HEK293T (cell line): ENCODE data around the gene RNF227.
A peak's percentile ranks its signal among the peaks of the same experiment; 100 is the strongest.

Source experiments
- CTCF ChIA-PET: fragments of 350-600 bp; formaldehyde crosslinking; extraction: SDS; loops from one replicate; lab custom pipeline; 2021; ENCODE audit warnings: antibody characterized with exemption, inconsistent platforms; lab: Yijun Ruan, JAX
- POLR2A ChIA-PET: fragments of 350-600 bp; formaldehyde crosslinking; extraction: SDS; loops from one replicate; lab custom pipeline; 2020; ENCODE audit warnings: antibody characterized with exemption, inconsistent platforms; lab: Yijun Ruan, JAX
- DNase-seq: peaks from one replicate; pipeline ENCODE4 v3.0.0; 2012; ENCODE audit warnings: mixed read lengths; ENCODE audit errors: extremely low spot score
- ARNT ChIP-seq: fragments of 450-650 bp; IDR thresholded peaks from 2 replicates; pipeline ENCODE4 v1.6.1; 2017; ENCODE audit warnings: mild to moderate bottlenecking
- BHLHE40 ChIP-seq: fragments of 450-650 bp; IDR thresholded peaks from 2 replicates; pipeline ENCODE4 v1.6.1; 2016; ENCODE audit warnings: mild to moderate bottlenecking, moderate library complexity, borderline replicate concordance
- CTBP1 ChIP-seq: fragments of 450-650 bp; IDR thresholded peaks from 2 replicates; pipeline ENCODE4 v1.6.1; 2016; ENCODE audit warnings: borderline replicate concordance
- ELF4 ChIP-seq: fragments of 450-650 bp; IDR thresholded peaks from 2 replicates; pipeline ENCODE4 v1.6.1; 2017; ENCODE audit warnings: antibody characterized with exemption
- FOXA1 ChIP-seq: fragments of 450-650 bp; IDR thresholded peaks from 2 replicates; pipeline ENCODE4 v1.6.1; 2016; ENCODE audit warnings: mild to moderate bottlenecking
- FOXK2 ChIP-seq: fragments of 450-650 bp; IDR thresholded peaks from 2 replicates; pipeline ENCODE4 v1.6.1; 2016; ENCODE audit warnings: mild to moderate bottlenecking
- FOXM1 ChIP-seq: fragments of 450-650 bp; IDR thresholded peaks from 2 replicates; pipeline ENCODE4 v1.6.1; 2017; ENCODE audit warnings: mild to moderate bottlenecking, borderline replicate concordance
- HDGF ChIP-seq: fragments of 450-650 bp; IDR thresholded peaks from 2 replicates; pipeline ENCODE4 v1.6.1; 2017; ENCODE audit warnings: antibody characterized with exemption, borderline replicate concordance
- L3MBTL2 ChIP-seq: fragments of 450-650 bp; conservative IDR thresholded peaks from 2 replicates; pipeline ENCODE4 v1.6.1; 2016; ENCODE audit warnings: mild to moderate bottlenecking
- LEF1 ChIP-seq: fragments of 450-650 bp; IDR thresholded peaks from 2 replicates; pipeline ENCODE4 v1.6.1; 2017; ENCODE audit warnings: mild to moderate bottlenecking, borderline replicate concordance
- NFRKB ChIP-seq: fragments of 450-650 bp; IDR thresholded peaks from 2 replicates; pipeline ENCODE4 v1.6.1; 2016; ENCODE audit warnings: mild to moderate bottlenecking, moderate library complexity
- SP1 ChIP-seq: fragments of 450-650 bp; IDR thresholded peaks from 2 replicates; pipeline ENCODE4 v1.6.1; 2017
- SUZ12 ChIP-seq: fragments of 450-650 bp; IDR thresholded peaks from 2 replicates; pipeline ENCODE4 v1.6.1; 2016; ENCODE audit warnings: mild to moderate bottlenecking
- TARDBP ChIP-seq: fragments of 450-650 bp; IDR thresholded peaks from 2 replicates; pipeline ENCODE4 v1.6.1; 2016
- ZNF384 ChIP-seq: fragments of 450-650 bp; IDR thresholded peaks from 2 replicates; pipeline ENCODE4 v1.6.1; 2016
- TF ChIP-seq, protein P1 (sequence below): fragments of 450-650 bp; IDR thresholded peaks from 2 replicates; pipeline ENCODE4 v1.6.1; 2016

Gene RNF227

DNA sequence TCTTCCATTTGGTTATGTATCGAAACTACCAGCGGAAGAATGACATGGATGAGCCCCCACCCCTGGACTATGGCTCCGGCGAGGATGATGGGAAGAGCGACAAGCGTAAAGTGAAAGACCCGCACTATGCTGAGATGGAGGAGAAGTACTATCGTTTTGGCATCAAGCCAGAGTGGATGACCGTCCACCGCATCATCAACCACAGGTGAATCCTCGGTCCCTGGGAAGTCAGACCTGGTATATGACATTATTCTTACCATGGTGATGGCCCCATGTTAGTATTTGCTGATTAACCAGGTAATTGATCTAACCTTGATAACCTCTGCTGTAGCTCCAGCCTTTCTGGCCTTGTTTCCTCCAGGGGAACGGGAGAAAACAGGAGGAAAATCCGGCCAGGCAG lies 19.0 kb downstream of the RNF227 start:
- POLR2A ChIA-PET: no interaction called here
- CTCF ChIA-PET: interaction anchor here (1.7 to 2.4 kb wide), 2 partner anchors 38 to 153 kb away, joined by 4 to 7 read pairs; no protein-coding TSS in a partner anchor
- TF ChIP-seq FOXA1 (no peak), ARNT (no peak), SP1 (no peak), SUZ12 (no peak), NFRKB (no peak), HDGF (no peak), CTBP1 (no peak), FOXK2 (no peak), L3MBTL2 (no peak), ZNF384 (no peak), FOXM1 (no peak), TARDBP (no peak)
- TF ChIP-seq, protein P1, sequence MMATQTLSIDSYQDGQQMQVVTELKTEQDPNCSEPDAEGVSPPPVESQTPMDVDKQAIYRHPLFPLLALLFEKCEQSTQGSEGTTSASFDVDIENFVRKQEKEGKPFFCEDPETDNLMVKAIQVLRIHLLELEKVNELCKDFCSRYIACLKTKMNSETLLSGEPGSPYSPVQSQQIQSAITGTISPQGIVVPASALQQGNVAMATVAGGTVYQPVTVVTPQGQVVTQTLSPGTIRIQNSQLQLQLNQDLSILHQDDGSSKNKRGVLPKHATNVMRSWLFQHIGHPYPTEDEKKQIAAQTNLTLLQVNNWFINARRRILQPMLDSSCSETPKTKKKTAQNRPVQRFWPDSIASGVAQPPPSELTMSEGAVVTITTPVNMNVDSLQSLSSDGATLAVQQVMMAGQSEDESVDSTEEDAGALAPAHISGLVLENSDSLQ: no peak
- no peak for DNase-seq

DNA sequence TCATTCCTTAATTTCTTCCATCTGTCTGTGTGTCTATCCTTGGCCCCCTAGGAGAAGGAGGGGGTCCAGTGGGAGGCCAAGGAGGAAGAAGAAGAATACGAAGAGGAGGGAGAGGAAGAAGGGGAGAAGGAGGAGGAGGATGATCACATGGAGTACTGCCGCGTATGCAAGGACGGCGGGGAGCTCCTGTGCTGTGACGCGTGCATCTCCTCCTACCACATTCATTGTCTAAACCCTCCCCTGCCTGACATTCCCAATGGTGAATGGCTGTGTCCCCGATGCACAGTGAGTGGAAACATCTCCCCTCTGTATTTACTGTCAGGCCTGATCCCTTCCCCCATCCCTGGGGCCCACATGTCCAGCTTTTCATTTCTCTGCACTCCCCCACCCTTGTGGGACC lies 21.2 kb downstream of the RNF227 start:
- ChIA-PET CTCF (interaction anchor here (0.8 kb wide), 1 partner anchor 206 kb away, joined by 3 read pairs; the partner anchor contains the start of gene WRAP53), POLR2A (interaction anchor here (0.6 kb wide), 1 partner anchor 39 kb away, joined by 3 read pairs; no protein-coding TSS in a partner anchor)
- no peak for TF ChIP-seq SUZ12
- TF ChIP-seq ELF4: no peak
- TF ChIP-seq, protein P1: no peak
- no peak for TF ChIP-seq FOXM1
- no peak for TF ChIP-seq BHLHE40
- DNase-seq: no peak

DNA sequence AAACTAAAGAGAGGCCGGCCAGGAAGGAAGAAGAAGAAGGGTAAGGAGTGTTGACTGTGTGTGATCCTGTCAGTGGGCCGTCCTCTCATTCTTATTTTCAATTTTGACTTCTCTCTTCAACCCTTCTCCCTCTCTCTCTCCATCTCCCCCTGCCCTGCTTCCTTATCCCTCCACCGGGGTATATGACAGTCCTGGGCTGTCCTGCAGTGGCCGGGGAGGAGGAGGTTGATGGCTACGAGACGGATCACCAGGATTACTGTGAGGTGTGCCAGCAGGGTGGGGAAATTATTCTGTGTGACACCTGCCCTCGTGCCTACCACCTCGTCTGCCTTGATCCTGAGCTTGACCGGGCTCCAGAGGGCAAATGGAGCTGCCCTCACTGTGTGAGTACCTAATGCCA lies 21.9 kb downstream of the RNF227 start:
- CTCF ChIA-PET: no interaction called here
- POLR2A ChIA-PET: no interaction called here
- TF ChIP-seq ZNF384 (no peak), SUZ12 (no peak), TARDBP (no peak), CTBP1 (no peak), ELF4 (no peak), HDGF (no peak), NFRKB (no peak), FOXA1 (no peak), ARNT (no peak)
- TF ChIP-seq, protein P1: no peak
- no peak for DNase-seq

DNA sequence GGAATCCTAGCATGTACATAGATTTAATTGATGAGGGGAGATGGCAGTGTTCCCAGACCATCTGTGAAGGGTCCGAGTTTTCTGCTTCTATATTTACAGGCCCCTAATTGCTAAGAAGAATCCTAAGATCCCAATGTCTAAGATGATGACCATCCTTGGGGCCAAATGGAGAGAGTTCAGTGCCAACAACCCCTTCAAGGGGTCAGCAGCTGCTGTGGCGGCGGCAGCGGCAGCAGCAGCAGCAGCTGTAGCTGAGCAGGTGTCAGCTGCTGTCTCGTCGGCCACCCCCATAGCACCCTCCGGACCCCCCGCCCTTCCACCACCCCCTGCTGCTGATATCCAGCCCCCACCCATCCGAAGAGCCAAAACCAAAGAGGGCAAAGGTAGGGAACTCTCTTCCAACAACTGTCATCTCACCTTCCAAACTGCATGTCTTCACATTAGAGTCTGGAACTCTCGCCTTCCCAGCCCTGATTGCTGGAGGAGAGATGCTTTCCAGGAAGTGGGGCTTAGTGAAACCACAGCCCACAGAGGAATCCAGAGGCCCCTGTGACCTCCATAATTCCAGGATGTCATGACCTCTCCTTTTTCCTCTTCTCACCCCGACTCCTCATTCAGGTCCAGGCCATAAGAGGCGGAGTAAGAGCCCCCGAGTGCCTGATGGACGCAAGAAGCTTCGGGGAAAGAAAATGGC lies 22.8 kb downstream of the RNF227 start:
- no peak for DNase-seq
- TF ChIP-seq, protein P1: no peak
- TF ChIP-seq LEF1 (no peak), FOXK2 (no peak), TARDBP (no peak), BHLHE40 (no peak), HDGF (no peak), FOXM1 (no peak), L3MBTL2 (no peak), CTBP1 (no peak), NFRKB (no peak), ARNT (no peak), ELF4 (no peak), SUZ12 (no peak), FOXA1 (no peak), SP1 (no peak), ZNF384 (no peak)
- ChIA-PET POLR2A (no interaction called here), CTCF (no interaction called here)

DNA sequence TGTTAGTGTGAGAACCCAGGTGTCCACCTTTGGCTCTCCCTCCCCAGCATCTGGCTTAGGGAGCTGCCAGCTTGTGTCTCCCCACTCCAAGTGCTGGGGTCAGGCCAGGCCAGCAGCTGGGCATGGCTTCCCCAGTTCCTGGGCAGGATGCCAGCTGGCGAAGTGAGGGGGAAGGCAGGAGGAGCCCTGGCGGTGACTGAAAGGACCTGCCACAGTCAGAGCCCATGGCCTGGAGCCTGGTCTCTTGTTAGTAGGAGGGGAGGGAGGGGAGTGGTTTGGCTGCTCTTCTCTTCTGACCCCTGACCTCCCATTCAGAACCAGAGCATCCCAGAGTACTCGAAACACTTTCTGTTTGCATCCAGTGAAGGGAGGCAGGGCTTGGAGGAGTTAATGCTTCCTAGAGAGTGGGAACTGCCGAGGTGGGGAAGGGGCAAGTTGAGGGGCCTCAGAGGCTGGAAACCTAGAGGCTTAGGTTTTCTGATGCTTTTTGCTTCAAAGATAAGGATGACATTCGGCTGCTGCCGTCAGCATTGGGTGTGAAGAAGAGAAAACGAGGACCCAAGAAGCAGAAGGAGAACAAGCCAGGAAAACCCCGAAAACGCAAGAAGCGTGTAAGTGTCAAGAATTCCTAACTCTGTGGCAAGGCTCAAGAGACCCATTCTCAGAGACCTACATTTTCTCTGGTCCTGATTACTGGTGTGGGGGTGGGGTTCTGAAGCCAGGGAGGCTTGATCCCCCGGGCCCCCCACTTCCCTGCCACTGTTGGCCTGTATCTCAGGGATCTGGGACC lies 26.7 kb downstream of the RNF227 start:
- TF ChIP-seq L3MBTL2 (no peak), ARNT (no peak), ZNF384 (no peak), FOXA1 (no peak), TARDBP (no peak), BHLHE40 (no peak), SUZ12 (no peak), FOXK2 (no peak), LEF1 (no peak), NFRKB (no peak), FOXM1 (no peak), HDGF (no peak), CTBP1 (no peak), SP1 (no peak), ELF4 (no peak)
- TF ChIP-seq, protein P1: no peak
- ChIA-PET CTCF (no interaction called here), POLR2A (no interaction called here)
- peak; percentile 26 for DNase-seq
